Gastroesophageal sphincter (tissue), 4 donors: ENCODE measurements around the gene VPS33A. TPM values are rescaled to one million over a fixed set of nuclear protein-coding genes. Genes with fewer than 3 reads are reported as not detected.
"Not testable (repeated sequence)": the region's sequence is repeated elsewhere in the genome, so short reads cannot be mapped to it uniquely, and the experiment has no call there.

Source experiments
- ATAC-seq: fragments of 150-250 bp; one replicate; pipeline ENCODE4 v1.9.1; 2016; ENCODE audit warnings: mild to moderate bottlenecking, moderate library complexity
- H3K27ac ChIP-seq, 4 donors: fragments of 200-600 bp; sonication (generic) in 3 of 4; 1 replicate in 3 of 4; 2 replicates in 1 of 4; pipeline ENCODE4 v1.5.1; 2016 to 2019
- H3K27me3 ChIP-seq: fragments of 200-600 bp; sonication (generic); one replicate; pipeline ENCODE4 v1.5.1; 2019
- H3K36me3 ChIP-seq, 2 donors: fragments of 200-600 bp; sonication (generic); one replicate each; pipeline ENCODE4 v1.5.1; 2019; ENCODE audit warnings: control low read depth in 1 of 2
- H3K4me1 ChIP-seq, 3 donors: fragments of 200-600 bp; sonication (generic); 1 replicate in 2 of 3; 2 replicates in 1 of 3; pipeline ENCODE4 v1.5.1; 2016 to 2019; ENCODE audit warnings: control low read depth in 2 of 3
- H3K4me3 ChIP-seq, 2 donors: fragments of 200-600 bp; sonication (generic); one replicate each; pipeline ENCODE4 v1.5.1; 2019; ENCODE audit warnings: mild to moderate bottlenecking in 1 of 2, moderate library complexity in 1 of 2
- H3K9me3 ChIP-seq, 3 donors: fragments of 200-600 bp; sonication (generic); one replicate each; pipeline ENCODE4 v1.5.1; 2017 to 2019; ENCODE audit warnings: control low read depth in 2 of 3
- EP300 ChIP-seq: sonication (generic); formaldehyde crosslinking; IDR thresholded peaks from one replicate; pipeline ENCODE4 v1.6.1; 2017; ENCODE audit warnings: antibody characterized with exemption, mild to moderate bottlenecking
- POLR2A ChIP-seq, 2 donors: fragments of 450-650 bp; IDR thresholded peaks; one replicate each; pipeline ENCODE4 v1.6.1; 2017; ENCODE audit warnings: antibody characterized with exemption in 2 of 2, mild to moderate bottlenecking in 2 of 2, moderate library complexity in 1 of 2
- POLR2AphosphoS5 ChIP-seq: sonication (generic); formaldehyde crosslinking; IDR thresholded peaks from one replicate; pipeline ENCODE4 v1.6.1; 2017; ENCODE audit warnings: antibody characterized with exemption
- WGBS, 2 donors: methylation state at CpG; one replicate each; pipeline ENCODE4 v1.1.5; 2018; ENCODE audit warnings: low coverage in 1 of 2; 5-methylcytosine and 5-hydroxymethylcytosine counted together
- total RNA-seq, 4 donors: library from RNA; depleted of rRNA; stranded (reverse); fragments of >200 nt; gene quantifications; one replicate each; pipeline ENCODE4 v1.1.0, GENCODE V29; 2016
- TF ChIP-seq, protein P1 (sequence below), 4 experiments: fragments of 200-600 bp in 2 of 4; fragments of 450-650 bp in 2 of 4; sonication (generic) in 1 of 4; IDR thresholded peaks; one replicate each; pipeline ENCODE4 v1.5.1; 2017 to 2019; ENCODE audit warnings: antibody characterized with exemption in 4 of 4, mild to moderate bottlenecking in 2 of 4, moderate library complexity in 2 of 4

Gene VPS33A
- total RNA-seq, 4 donors from 2014 or later = 13.0 to 15.1 (median 13.6) TPM

- H3K36me3 ChIP-seq = peaks cover 0 to 50% of the 10 kb centered on the region in 2 donors
- peaks cover 0 to 29% (median 6%) of the 10 kb centered on the region in 3 donors for H3K4me1 ChIP-seq
- peak overlapping the region; percentile 80 to 91 for H3K4me3 ChIP-seq
- no peaks in the 10 kb centered on the region for H3K9me3 ChIP-seq
- H3K27ac ChIP-seq = peak overlapping the region; percentile 72 to 92 (median 87)
- no peaks in the 10 kb centered on the region for H3K27me3 ChIP-seq
- 0 to 1% methylated on average over 2 to 9 of the region's 17 CpGs for WGBS, 2 donors
- ATAC-seq = peak; percentile 42
- TF ChIP-seq POLR2AphosphoS5 (no peak), EP300 (no peak), POLR2A (IDR thresholded peaks at IDR 0.05) (no peak)
- TF ChIP-seq, protein P1, sequence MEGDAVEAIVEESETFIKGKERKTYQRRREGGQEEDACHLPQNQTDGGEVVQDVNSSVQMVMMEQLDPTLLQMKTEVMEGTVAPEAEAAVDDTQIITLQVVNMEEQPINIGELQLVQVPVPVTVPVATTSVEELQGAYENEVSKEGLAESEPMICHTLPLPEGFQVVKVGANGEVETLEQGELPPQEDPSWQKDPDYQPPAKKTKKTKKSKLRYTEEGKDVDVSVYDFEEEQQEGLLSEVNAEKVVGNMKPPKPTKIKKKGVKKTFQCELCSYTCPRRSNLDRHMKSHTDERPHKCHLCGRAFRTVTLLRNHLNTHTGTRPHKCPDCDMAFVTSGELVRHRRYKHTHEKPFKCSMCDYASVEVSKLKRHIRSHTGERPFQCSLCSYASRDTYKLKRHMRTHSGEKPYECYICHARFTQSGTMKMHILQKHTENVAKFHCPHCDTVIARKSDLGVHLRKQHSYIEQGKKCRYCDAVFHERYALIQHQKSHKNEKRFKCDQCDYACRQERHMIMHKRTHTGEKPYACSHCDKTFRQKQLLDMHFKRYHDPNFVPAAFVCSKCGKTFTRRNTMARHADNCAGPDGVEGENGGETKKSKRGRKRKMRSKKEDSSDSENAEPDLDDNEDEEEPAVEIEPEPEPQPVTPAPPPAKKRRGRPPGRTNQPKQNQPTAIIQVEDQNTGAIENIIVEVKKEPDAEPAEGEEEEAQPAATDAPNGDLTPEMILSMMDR (IDR thresholded peaks at IDR 0.05) = no peak
Measured at GRCh38 chr12:122265886-122266229, 436 bp downstream of the VPS33A start.

DNA sequence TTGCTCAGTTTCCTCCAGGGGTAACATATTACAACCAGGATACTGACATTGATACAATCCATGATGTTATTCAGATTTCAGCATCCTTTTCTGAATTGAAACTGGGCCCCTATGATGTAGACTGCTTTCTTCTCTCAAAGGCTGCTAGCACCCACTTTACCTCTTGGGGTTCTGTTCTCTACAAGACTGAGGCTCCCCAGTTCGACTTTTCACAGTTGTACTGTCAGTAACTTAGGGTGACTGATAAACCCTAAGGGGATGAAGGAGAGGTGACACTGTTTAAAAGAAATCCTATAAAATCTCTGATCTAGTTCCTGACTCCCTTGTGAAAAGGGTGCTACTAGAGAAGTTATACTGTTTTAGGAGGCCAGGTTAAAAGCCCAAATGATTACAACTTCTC lies 818 bp downstream of the VPS33A start:
- Histone ChIP-seq H3K27me3 (no peaks in the 10 kb centered on the region), H3K27ac (peak overlapping the region; percentile 72 to 92 (median 87)), H3K36me3 (peaks cover 0 to 50% of the 10 kb centered on the region in 2 donors), H3K9me3 (no peaks in the 10 kb centered on the region), H3K4me3 (peak overlapping the region; percentile 80 to 91), H3K4me1 (peaks cover 0 to 29% (median 6%) of the 10 kb centered on the region in 3 donors)
- TF ChIP-seq POLR2A (IDR thresholded peaks at IDR 0.05) = no peak
- TF ChIP-seq POLR2AphosphoS5 = no peak
- ATAC-seq = no peak
- 18% methylated on average over 1 of the region's 1 CpG; no CpG with 5 or more reads in 1 of the 2 donors for WGBS, 2 donors

- WGBS, 2 donors = 50 to 89% methylated on average over 2 to 14 of the region's 14 CpGs
- H3K27me3 ChIP-seq, H3K9me3 ChIP-seq, H3K27ac ChIP-seq, H3K4me3 ChIP-seq, ATAC-seq: not testable (repeated sequence)
- peaks cover 0 to 86% of the 10 kb centered on the region in 2 donors for H3K36me3 ChIP-seq
- H3K4me1 ChIP-seq = peaks cover 0 to 18% (median 6%) of the 10 kb centered on the region in 3 donors
Measured at GRCh38 chr12:122260735-122261134, 5.6 kb downstream of the VPS33A start.

GRCh38 chr12:122258939-122259338 lies 7.4 kb downstream of the VPS33A start:
- peaks cover 0 to 97% of the 10 kb centered on the region in 2 donors for H3K36me3 ChIP-seq
- not testable (repeated sequence) for H3K4me1 ChIP-seq, H3K9me3 ChIP-seq, ATAC-seq, H3K4me3 ChIP-seq, H3K27ac ChIP-seq, H3K27me3 ChIP-seq
- 90 to 100% methylated on average over 3 to 4 of the region's 4 CpGs for WGBS, 2 donors

DNA sequence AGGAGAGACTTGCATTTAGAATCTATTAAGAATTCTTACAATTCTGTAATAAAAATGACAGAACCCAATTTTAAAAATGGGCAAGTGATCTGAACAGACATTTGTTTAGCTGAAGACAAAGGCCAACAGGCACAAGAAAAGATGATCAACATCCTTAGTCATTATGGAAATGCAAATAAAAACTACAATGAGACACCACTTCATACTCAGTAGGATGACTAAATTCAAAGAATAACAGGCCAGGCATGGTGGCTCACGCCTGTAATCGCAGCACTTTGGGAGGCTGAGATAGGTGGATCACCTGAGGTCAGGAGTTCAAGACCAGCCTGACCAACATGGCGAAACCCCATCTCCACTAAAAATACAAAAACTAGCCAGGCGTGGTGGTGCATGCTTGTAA lies 7.8 kb downstream of the VPS33A start:
- not testable (repeated sequence) for ATAC-seq, H3K9me3 ChIP-seq, H3K4me3 ChIP-seq, H3K27me3 ChIP-seq, H3K27ac ChIP-seq, H3K4me1 ChIP-seq
- 90 to 91% methylated on average over 3 to 4 of the region's 4 CpGs for WGBS, 2 donors
- H3K36me3 ChIP-seq = peaks cover 0 to 96% of the 10 kb centered on the region in 2 donors

DNA sequence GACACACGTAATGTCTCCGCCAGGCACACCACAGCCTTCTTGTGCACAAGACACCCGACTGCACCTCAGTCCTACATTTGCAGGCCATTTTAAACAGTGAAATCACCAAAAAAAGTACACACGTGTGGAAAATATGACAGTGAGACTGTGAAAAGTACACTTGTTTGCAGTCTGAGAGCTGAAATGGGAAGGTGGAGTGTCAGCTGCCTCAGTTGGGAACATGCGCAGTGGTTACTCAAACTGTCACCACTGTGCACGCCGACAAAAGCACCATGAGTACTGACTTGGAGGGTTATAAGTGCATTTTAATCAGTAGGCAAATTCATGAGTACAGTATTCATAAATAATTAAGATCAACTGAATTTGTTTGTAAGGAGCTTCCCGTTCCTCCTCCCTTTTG lies 15.8 kb downstream of the VPS33A start:
- H3K36me3 ChIP-seq = peaks cover 0 to 87% of the 10 kb centered on the region in 2 donors
- ATAC-seq = no peak
- no peak overlapping the region for H3K27ac ChIP-seq
- H3K4me1 ChIP-seq = no peaks in the 10 kb centered on the region
- WGBS, 2 donors = 89 to 90% methylated on average over 4 to 7 of the region's 8 CpGs
- H3K27me3 ChIP-seq = no peaks in the 10 kb centered on the region
- no peaks in the 10 kb centered on the region for H3K9me3 ChIP-seq
- TF ChIP-seq POLR2AphosphoS5 = no peak
- no peak for TF ChIP-seq POLR2A (IDR thresholded peaks at IDR 0.05)
- no peak for TF ChIP-seq EP300
- TF ChIP-seq, protein P1 (IDR thresholded peaks at IDR 0.05) = no peak
- H3K4me3 ChIP-seq = no peak overlapping the region

DNA sequence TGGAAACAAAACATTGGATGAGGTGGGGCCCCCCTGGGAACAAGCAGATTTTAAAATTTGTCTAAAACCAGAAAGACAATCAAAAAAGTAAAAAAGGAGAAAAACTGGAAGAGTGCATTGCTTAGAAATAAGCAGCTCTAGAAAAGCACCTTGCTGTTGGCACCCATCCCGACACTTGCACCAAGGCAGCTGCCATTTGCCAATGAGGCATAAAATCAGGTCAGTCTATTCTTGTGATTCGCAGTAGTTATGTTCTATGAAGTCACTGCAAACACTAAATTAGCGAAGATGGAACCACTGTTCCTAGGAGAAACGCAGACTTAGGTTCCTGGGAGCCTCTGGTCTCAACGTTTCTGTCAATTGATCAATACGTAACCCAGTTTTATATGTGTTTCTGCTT lies 16.2 kb downstream of the VPS33A start:
- Histone ChIP-seq H3K27me3 (no peaks in the 10 kb centered on the region), H3K4me1 (no peaks in the 10 kb centered on the region), H3K27ac (no peak overlapping the region), H3K4me3 (no peak overlapping the region), H3K36me3 (peaks cover 0 to 87% of the 10 kb centered on the region in 2 donors), H3K9me3 (no peaks in the 10 kb centered on the region)
- 89 to 100% methylated on average over 1 to 6 of the region's 6 CpGs for WGBS, 2 donors
- ATAC-seq = no peak
- TF ChIP-seq, protein P1 (IDR thresholded peaks at IDR 0.05) = no peak
- TF ChIP-seq POLR2A (IDR thresholded peaks at IDR 0.05) = no peak
- no peak for TF ChIP-seq EP300
- TF ChIP-seq POLR2AphosphoS5 = no peak
